Type B pancreatic cell (in vitro differentiated cells): Measurements from ENCODE around the gene POMGNT2. TPM values are rescaled to one million over a fixed set of nuclear protein-coding genes. Genes with fewer than 3 reads are reported as not detected.

Source experiments
- DNase-seq: peaks from one replicate; pipeline ENCODE4 v3.0.0; 2021; ENCODE audit warnings: mixed read lengths; ENCODE audit not compliant: unreplicated experiment; ENCODE audit errors: extremely low spot score
- H3K27ac Mint-ChIP-seq: 2 replicates; pipeline ENCODE4 v1.8.0; 2021; ENCODE audit warnings: mild to moderate bottlenecking, mixed read lengths
- H3K27me3 Mint-ChIP-seq: 2 replicates; pipeline ENCODE4 v1.8.0; 2021; ENCODE audit warnings: mixed read lengths
- H3K36me3 Mint-ChIP-seq: 2 replicates; pipeline ENCODE4 v1.8.0; 2021; ENCODE audit warnings: mixed read lengths
- H3K4me1 Mint-ChIP-seq: one replicate; pipeline ENCODE4 v1.8.0; 2021; ENCODE audit warnings: mixed read lengths; ENCODE audit not compliant: unreplicated experiment
- H3K4me3 Mint-ChIP-seq: 2 replicates; pipeline ENCODE4 v1.8.0; 2021; ENCODE audit warnings: mild to moderate bottlenecking, mixed read lengths
- H3K9me3 Mint-ChIP-seq: 2 replicates; pipeline ENCODE4 v1.8.0; 2021; ENCODE audit warnings: mixed read lengths
- CTCF ChIP-seq: fragments of 200-600 bp; sonication (generic); conservative IDR thresholded peaks from 2 replicates; pipeline ENCODE4 v1.5.0; 2021; ENCODE audit warnings: antibody characterized with exemption, mild to moderate bottlenecking
- long read RNA-seq: library from polyadenylated mRNA; unstranded; transcript quantifications from one replicate; pipeline ENCODE4 v2.0.0, GENCODE V29; 2020
- total RNA-seq: library from RNA; stranded (reverse); gene quantifications from 2 replicates; pipeline ENCODE4 v1.2.1, GENCODE V29; 2021; ENCODE audit warnings: low replicate concordance

POMGNT2 gene
- total RNA-seq, result 10.7 and 15.7 TPM in 2 replicates
- long read RNA-seq, partial matches to known transcripts, result 0 of 14 reads
- long read RNA-seq, other reads (novel, unspliced or antisense), result 12 of 14 reads

GRCh38 chr3:43105596-43106292 is at the start of gene POMGNT2:
TSS of gene POMGNT2 (minus strand) at chr3:43106079. CDS start at chr3:43081431, 24,648 bp downstream.
- H3K27ac Mint-ChIP-seq, result peak within 1 kb of the TSS; percentile 53

GRCh38 chr3:43154980-43155379 is 49.1 kb upstream of the POMGNT2 start:
- H3K4me3 Mint-ChIP-seq, result no peak overlapping the region
- TF ChIP-seq CTCF, result no peak
- H3K4me1 Mint-ChIP-seq, result peaks cover 16% of the 10 kb centered on the region
- no peak for DNase-seq
- H3K36me3 Mint-ChIP-seq, result no peaks in the 10 kb centered on the region
- peaks cover 58% of the 10 kb centered on the region for H3K27me3 Mint-ChIP-seq
- H3K27ac Mint-ChIP-seq, result no peak overlapping the region
- H3K9me3 Mint-ChIP-seq, result no peaks in the 10 kb centered on the region

More at GRCh38 chr3:43105596-43106292, at the start of gene POMGNT2:
- Mint-ChIP-seq H3K9me3 (no peaks in the 10 kb centered on the region), H3K27me3 (peaks cover 17% of the 10 kb centered on the region), H3K4me3 (peak within 1 kb of the TSS; percentile 85), H3K4me1 (peaks cover 7% of the 10 kb centered on the region), H3K36me3 (no peaks in the 10 kb centered on the region)
- DNase-seq, result peak; percentile 91
- no peak for TF ChIP-seq CTCF

- H3K27me3 Mint-ChIP-seq, result peaks cover 60% of the 10 kb centered on the region
- peak; percentile 29 for TF ChIP-seq CTCF
- H3K27ac Mint-ChIP-seq, result no peak overlapping the region
- no peaks in the 10 kb centered on the region for H3K9me3 Mint-ChIP-seq
- no peak for DNase-seq
- H3K4me1 Mint-ChIP-seq, result peaks cover 16% of the 10 kb centered on the region
- no peaks in the 10 kb centered on the region for H3K36me3 Mint-ChIP-seq
- peak overlapping the region; percentile 36 for H3K4me3 Mint-ChIP-seq
These were observed 47.6 kb upstream of the POMGNT2 start for GRCh38 chr3:43153216-43154083.

DNA sequence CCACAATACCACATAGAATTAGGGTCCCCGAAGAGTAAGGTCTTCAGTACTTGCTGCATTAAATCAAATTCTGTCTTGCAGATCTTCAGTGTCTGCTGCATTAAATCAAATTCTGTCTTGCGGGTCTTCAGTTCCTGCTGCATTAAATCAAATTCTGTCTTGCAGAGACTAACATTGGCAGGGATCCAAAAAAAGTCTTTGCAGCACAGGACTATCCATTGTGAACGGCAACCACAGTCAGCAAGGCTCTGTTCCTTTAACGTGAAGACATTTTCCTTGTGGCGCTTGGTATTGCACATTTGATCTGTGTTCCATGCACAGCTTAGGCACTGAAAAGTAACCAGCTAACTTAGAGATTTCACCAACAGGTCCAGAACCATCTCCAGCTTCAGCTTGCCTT is 46.8 kb upstream of the POMGNT2 start:
- Mint-ChIP-seq H3K27me3 (peaks cover 63% of the 10 kb centered on the region), H3K36me3 (no peaks in the 10 kb centered on the region), H3K27ac (peak overlapping the region; percentile 61), H3K9me3 (no peaks in the 10 kb centered on the region), H3K4me3 (peak overlapping the region; percentile 36), H3K4me1 (peaks cover 16% of the 10 kb centered on the region)
- no peak for DNase-seq
- TF ChIP-seq CTCF, result no peak

- Mint-ChIP-seq H3K4me3 (no peak overlapping the region), H3K27me3 (peaks cover 65% of the 10 kb centered on the region)
These were observed 42.2 kb upstream of the POMGNT2 start for GRCh38 chr3:43148033-43148432.

More at GRCh38 chr3:43148033-43148432, 42.2 kb upstream of the POMGNT2 start:
- no peak overlapping the region for H3K27ac Mint-ChIP-seq
- TF ChIP-seq CTCF, result no peak
- no peaks in the 10 kb centered on the region for H3K36me3 Mint-ChIP-seq
- DNase-seq, result no peak
- H3K9me3 Mint-ChIP-seq, result no peaks in the 10 kb centered on the region
- peaks cover 11% of the 10 kb centered on the region for H3K4me1 Mint-ChIP-seq
